Measurements from ENCODE around the gene USP3. TPM values are rescaled to one million over a fixed set of nuclear protein-coding genes. Genes with fewer than 3 reads are reported as not detected.

Gene USP3
- total RNA-seq, 2 donors from 2014 or later, result 51.5 to 52.5 TPM

DNA sequence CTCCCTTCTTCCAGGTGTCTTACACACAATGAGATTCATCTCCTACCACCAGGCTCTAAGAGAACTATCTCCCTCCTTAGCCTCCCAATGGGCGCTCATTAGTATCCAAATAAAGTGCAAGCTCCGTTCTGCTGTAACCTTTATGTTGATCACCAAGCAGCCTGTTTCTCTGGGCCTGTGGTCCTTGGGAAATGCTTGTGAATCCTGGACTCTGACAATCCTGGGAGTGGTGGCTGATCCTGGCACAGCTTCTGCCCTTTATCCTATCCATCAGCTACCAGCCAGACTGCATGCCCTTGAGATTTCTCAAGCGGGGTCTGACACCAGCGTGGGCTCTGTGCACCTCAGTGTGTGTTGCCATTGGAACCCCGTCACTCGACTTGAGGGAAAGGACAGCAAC, 26.1 kb upstream of the USP3 start:
- Mint-ChIP-seq H3K27ac (no peak overlapping the region), H3K27me3 (ENCODE audit: insufficient read depth) (no peaks in the 10 kb centered on the region), H3K4me3 (no peak overlapping the region), H3K4me1 (peaks cover 52% of the 10 kb centered on the region), H3K36me3 (ENCODE audit: low read depth) (no peaks in the 10 kb centered on the region), H3K9me3 (peaks cover 4% of the 10 kb centered on the region)
- 91 to 92% methylated on average over 6 of the region's 6 CpGs for WGBS, 2 experiments (ENCODE audit: insufficient coverage in 1 of 2, insufficient read length in 1 of 2)
- H3K9me3 ChIP-seq (ENCODE audit: control insufficient read depth, low read length), result no peaks in the 10 kb centered on the region
- no peaks in the 10 kb centered on the region for H3K27me3 ChIP-seq (ENCODE audit: control insufficient read depth, insufficient read depth, low read length, poor library complexity, severe bottlenecking)
- peak; percentile 43 for DNase-seq
- no peak overlapping the region for H3K4me3 ChIP-seq (ENCODE audit: low read length)
- H3K4me1 ChIP-seq (ENCODE audit: control insufficient read depth, insufficient read depth, low read length), result peaks cover 26% of the 10 kb centered on the region
- no peak overlapping the region for H3K9ac ChIP-seq (ENCODE audit: extremely low read depth, low read length, poor library complexity, severe bottlenecking)
- TF ChIP-seq, protein P1, sequence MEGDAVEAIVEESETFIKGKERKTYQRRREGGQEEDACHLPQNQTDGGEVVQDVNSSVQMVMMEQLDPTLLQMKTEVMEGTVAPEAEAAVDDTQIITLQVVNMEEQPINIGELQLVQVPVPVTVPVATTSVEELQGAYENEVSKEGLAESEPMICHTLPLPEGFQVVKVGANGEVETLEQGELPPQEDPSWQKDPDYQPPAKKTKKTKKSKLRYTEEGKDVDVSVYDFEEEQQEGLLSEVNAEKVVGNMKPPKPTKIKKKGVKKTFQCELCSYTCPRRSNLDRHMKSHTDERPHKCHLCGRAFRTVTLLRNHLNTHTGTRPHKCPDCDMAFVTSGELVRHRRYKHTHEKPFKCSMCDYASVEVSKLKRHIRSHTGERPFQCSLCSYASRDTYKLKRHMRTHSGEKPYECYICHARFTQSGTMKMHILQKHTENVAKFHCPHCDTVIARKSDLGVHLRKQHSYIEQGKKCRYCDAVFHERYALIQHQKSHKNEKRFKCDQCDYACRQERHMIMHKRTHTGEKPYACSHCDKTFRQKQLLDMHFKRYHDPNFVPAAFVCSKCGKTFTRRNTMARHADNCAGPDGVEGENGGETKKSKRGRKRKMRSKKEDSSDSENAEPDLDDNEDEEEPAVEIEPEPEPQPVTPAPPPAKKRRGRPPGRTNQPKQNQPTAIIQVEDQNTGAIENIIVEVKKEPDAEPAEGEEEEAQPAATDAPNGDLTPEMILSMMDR (conservative IDR thresholded peaks at IDR 0.05), result no peak
- H3K27ac ChIP-seq (ENCODE audit: low read depth, low read length), result no peak overlapping the region
- no peaks in the 10 kb centered on the region for H3K36me3 ChIP-seq (ENCODE audit: control insufficient read depth, insufficient read depth, low read length)

- Histone ChIP-seq H3K4me3 (ENCODE audit: low read length) (no peak overlapping the region), H3K9ac (ENCODE audit: extremely low read depth, low read length, poor library complexity, severe bottlenecking) (no peak overlapping the region), H3K36me3 (ENCODE audit: control insufficient read depth, insufficient read depth, low read length) (no peaks in the 10 kb centered on the region), H3K27ac (ENCODE audit: low read depth, low read length) (no peak overlapping the region), H3K9me3 (ENCODE audit: control insufficient read depth, low read length) (no peaks in the 10 kb centered on the region), H3K27me3 (ENCODE audit: control insufficient read depth, insufficient read depth, low read length, poor library complexity, severe bottlenecking) (no peaks in the 10 kb centered on the region), H3K4me1 (ENCODE audit: control insufficient read depth, insufficient read depth, low read length) (peaks cover 14% of the 10 kb centered on the region)
- Mint-ChIP-seq H3K9me3 (peaks cover 4% of the 10 kb centered on the region), H3K27me3 (ENCODE audit: insufficient read depth) (no peaks in the 10 kb centered on the region), H3K36me3 (ENCODE audit: low read depth) (no peaks in the 10 kb centered on the region), H3K27ac (peak overlapping the region; percentile 64), H3K4me3 (no peak overlapping the region), H3K4me1 (peaks cover 46% of the 10 kb centered on the region)
- DNase-seq, result peak; percentile 42
- 93 to 100% methylated on average over 1 to 2 of the region's 2 CpGs for WGBS, 2 experiments (ENCODE audit: insufficient coverage in 1 of 2, insufficient read length in 1 of 2)
- TF ChIP-seq, protein P1 (conservative IDR thresholded peaks at IDR 0.05), result no peak
Measured at GRCh38 chr15:63480441-63480821, 24.0 kb upstream of the USP3 start.

- DNase-seq, result peak; percentile 50
- no peak overlapping the region for H3K4me3 ChIP-seq (ENCODE audit: low read length)
- Mint-ChIP-seq H3K4me1 (peaks cover 40% of the 10 kb centered on the region), H3K36me3 (ENCODE audit: low read depth) (no peaks in the 10 kb centered on the region), H3K9me3 (peaks cover 4% of the 10 kb centered on the region), H3K27ac (peak overlapping the region; percentile 21), H3K27me3 (ENCODE audit: insufficient read depth) (no peaks in the 10 kb centered on the region), H3K4me3 (no peak overlapping the region)
- H3K4me1 ChIP-seq (ENCODE audit: control insufficient read depth, insufficient read depth, low read length), result peaks cover 11% of the 10 kb centered on the region
- H3K27ac ChIP-seq (ENCODE audit: low read depth, low read length), result no peak overlapping the region
- H3K36me3 ChIP-seq (ENCODE audit: control insufficient read depth, insufficient read depth, low read length), result no peaks in the 10 kb centered on the region
- H3K9ac ChIP-seq (ENCODE audit: extremely low read depth, low read length, poor library complexity, severe bottlenecking), result no peak overlapping the region
- no peaks in the 10 kb centered on the region for H3K27me3 ChIP-seq (ENCODE audit: control insufficient read depth, insufficient read depth, low read length, poor library complexity, severe bottlenecking)
- TF ChIP-seq, protein P1 (conservative IDR thresholded peaks at IDR 0.05), result no peak
- 89 to 100% methylated on average over 2 to 3 of the region's 3 CpGs for WGBS, 2 experiments (ENCODE audit: insufficient coverage in 1 of 2, insufficient read length in 1 of 2)
- H3K9me3 ChIP-seq (ENCODE audit: control insufficient read depth, low read length), result no peaks in the 10 kb centered on the region
Measured at GRCh38 chr15:63481105-63481810, 23.1 kb upstream of the USP3 start.
